Activated T-cell treated with anti-CD3 and anti-CD28 coated beads, Interleukin-2, amount 50 U/mL, for 4 hours (primary cell): ENCODE data around the gene DOK7. TPM values are rescaled to one million over a fixed set of nuclear protein-coding genes. Genes with fewer than 3 reads are reported as not detected.
"Not testable (repeated sequence)": the region's sequence is repeated elsewhere in the genome, so short reads cannot be mapped to it uniquely, and the experiment has no call there.

ENCODE experiments used
- ATAC-seq, 2 donors: fragments of 200-7000 bp; cut with Tn5 transposase; one replicate each; pipeline ENCODE4 v1.10.0; 2021
- DNase-seq: peaks from one replicate; pipeline ENCODE4 v3.0.0-alpha.2; 2020
- H3K27me3 Mint-ChIP-seq: one replicate; pipeline ENCODE4 v1.8.0; 2021; ENCODE audit warnings: low read depth, mixed read lengths
- H3K36me3 Mint-ChIP-seq: one replicate; pipeline ENCODE4 v1.8.0; 2022; ENCODE audit warnings: mixed read lengths; ENCODE audit not compliant: insufficient read depth
- H3K4me1 Mint-ChIP-seq: one replicate; pipeline ENCODE4 v1.8.0; 2021; ENCODE audit warnings: low read depth, mixed read lengths
- H3K4me3 Mint-ChIP-seq: one replicate; pipeline ENCODE4 v1.8.0; 2021; ENCODE audit warnings: mild to moderate bottlenecking, moderate library complexity, mixed read lengths
- H3K9me3 Mint-ChIP-seq: one replicate; pipeline ENCODE4 v1.8.0; 2021; ENCODE audit warnings: mixed read lengths
- total RNA-seq, 3 donors: library from RNA; stranded (reverse); gene quantifications; one replicate each; pipeline ENCODE4 v1.2.1, GENCODE V29; 2021

Gene DOK7
- total RNA-seq, 3 donors from 2014 or later: not detected

DNA sequence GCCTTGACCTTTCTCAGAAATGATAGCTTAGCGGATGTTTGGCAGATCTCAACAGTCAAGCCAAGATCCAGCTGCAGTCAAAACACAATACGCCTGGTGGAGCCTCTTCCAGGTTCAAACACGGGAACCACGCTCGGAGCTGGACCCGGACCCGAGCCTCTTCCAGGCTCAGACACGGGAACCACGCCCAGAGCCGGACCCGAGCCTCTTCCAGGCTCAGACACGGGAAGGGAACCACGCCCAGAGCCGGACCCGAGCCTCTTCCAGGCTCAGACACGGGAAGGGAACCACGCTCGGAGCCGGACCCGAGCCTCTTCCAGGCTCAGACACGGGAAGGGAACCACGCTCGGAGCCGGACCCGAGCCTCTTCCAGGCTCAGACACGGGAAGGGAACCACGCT, 48.5 kb downstream of the DOK7 start:
- not testable (repeated sequence) for ATAC-seq, H3K9me3 Mint-ChIP-seq, H3K4me3 Mint-ChIP-seq, H3K4me1 Mint-ChIP-seq, DNase-seq, H3K27me3 Mint-ChIP-seq
- peaks cover 58% of the 10 kb centered on the region for H3K36me3 Mint-ChIP-seq

DNA sequence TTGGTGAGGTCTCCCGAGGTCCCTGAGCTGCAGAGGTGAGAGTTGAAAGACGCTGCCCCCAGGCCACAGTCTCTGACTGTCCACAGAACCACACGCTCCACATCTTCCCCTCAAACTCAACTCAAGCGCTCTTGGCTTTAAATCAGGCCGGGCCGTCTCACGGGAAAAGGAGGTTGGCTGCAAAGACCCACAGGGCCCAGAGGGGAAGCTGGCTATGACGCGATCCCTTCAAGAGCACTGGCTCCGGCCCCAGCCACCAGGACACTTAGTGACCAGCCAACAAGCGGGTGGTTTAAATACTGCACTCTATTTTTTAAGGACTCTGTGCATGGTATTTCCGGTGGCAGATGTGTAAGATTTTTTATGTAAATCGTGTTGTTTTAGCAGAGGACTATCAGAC, 49.2 kb downstream of the DOK7 start:
- ATAC-seq (no peak), DNase-seq (no peak)
- no peaks in the 10 kb centered on the region for H3K4me1 Mint-ChIP-seq
- H3K4me3 Mint-ChIP-seq: no peak overlapping the region
- no peaks in the 10 kb centered on the region for H3K27me3 Mint-ChIP-seq
- peaks cover 56% of the 10 kb centered on the region for H3K36me3 Mint-ChIP-seq
- no peaks in the 10 kb centered on the region for H3K9me3 Mint-ChIP-seq

DNA sequence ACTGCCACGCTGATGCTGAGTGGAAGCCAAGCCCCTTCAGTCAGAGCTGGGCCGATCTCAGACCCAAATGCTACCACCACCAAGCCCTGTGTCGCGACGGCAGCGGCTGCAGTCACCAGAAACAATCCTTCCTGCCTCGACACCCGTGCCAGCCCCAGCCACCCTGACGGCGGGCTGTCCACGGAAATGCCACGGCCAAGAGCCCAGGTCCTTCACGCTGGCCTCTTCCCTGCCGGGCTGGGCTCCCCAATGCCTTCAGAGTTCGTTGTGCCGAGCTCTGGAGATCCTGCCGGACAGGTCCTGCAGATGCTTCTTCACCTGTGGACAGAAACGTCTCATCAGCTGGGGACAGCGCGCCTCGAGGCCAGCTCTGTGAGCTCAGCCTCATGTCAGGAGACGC, 49.6 kb downstream of the DOK7 start:
- ATAC-seq: no peak

DNA sequence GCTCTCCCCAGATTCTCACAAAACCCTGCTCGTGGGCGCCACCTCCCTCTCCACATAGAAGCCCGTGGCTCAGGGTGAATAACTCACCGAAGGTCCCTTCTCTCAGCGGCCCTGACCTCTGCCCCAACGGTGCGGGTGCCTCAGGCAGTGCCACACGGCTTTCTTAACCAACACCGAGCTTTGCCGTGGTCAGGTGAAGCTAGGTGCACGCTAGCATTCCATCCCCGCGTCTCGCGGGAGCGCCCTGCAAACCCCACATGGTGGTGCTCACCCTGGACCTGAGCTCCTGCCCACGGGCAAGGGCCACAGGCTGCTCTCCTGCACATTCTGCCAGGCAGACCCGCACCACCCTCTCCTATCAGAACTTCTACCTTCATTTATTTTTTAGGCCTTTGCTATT, 50.7 kb downstream of the DOK7 start:
- peaks cover 49% of the 10 kb centered on the region for H3K36me3 Mint-ChIP-seq
- H3K4me3 Mint-ChIP-seq: no peak overlapping the region
- no peaks in the 10 kb centered on the region for H3K4me1 Mint-ChIP-seq
- no peaks in the 10 kb centered on the region for H3K27me3 Mint-ChIP-seq
- no peaks in the 10 kb centered on the region for H3K9me3 Mint-ChIP-seq
- ATAC-seq (no peak), DNase-seq (no peak)

More for the DNA sequence above, 49.6 kb downstream of the DOK7 start:
- Mint-ChIP-seq H3K36me3 (peaks cover 54% of the 10 kb centered on the region), H3K27me3 (no peaks in the 10 kb centered on the region), H3K9me3 (no peaks in the 10 kb centered on the region), H3K4me3 (no peak overlapping the region), H3K4me1 (no peaks in the 10 kb centered on the region)
- DNase-seq: no peak

- Mint-ChIP-seq H3K36me3 (peaks cover 47% of the 10 kb centered on the region), H3K4me3 (no peak overlapping the region), H3K27me3 (no peaks in the 10 kb centered on the region), H3K4me1 (no peaks in the 10 kb centered on the region), H3K9me3 (no peaks in the 10 kb centered on the region)
- ATAC-seq (no peak), DNase-seq (no peak)
Observed at GRCh38 chr4:3514221-3514780, 51.2 kb downstream of the DOK7 start.

DNA sequence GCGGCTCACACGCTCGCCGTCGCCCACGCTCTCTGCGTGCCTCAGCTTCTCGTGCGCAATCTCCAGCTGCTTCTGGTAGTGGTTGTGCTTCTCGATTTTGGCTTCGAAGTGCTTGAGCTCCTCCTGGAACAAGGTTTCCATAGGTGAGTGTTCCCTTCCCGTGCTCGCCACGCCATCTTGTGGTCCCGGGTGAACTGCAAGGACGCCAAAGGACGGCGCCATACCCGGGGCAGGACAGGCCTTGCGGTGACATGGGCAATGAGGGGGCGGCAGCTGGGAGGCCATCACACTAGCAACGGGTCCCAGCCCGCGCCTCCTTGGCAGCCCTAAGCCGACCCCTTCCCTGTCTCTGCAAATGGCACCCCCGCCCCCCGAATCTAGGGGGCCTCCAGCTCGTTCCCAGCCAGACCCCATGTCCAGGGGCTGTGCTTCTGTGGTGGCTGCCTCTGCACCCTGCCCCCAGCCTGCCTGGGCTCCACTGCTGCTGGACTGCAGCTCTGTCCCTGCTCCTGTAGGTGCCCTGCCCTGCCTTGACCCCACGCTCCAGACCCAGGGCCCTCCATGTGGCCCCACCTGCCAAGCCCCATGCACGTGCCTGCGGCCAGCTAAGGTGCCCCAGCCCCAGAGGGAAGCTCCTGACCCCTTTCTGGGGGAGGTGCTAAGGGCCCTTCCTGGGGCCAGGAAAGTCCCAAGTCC, 51.8 kb downstream of the DOK7 start:
- no peak overlapping the region for H3K4me3 Mint-ChIP-seq
- ATAC-seq (no peak), DNase-seq (no peak)
- no peaks in the 10 kb centered on the region for H3K9me3 Mint-ChIP-seq
- peaks cover 47% of the 10 kb centered on the region for H3K36me3 Mint-ChIP-seq
- no peaks in the 10 kb centered on the region for H3K27me3 Mint-ChIP-seq
- H3K4me1 Mint-ChIP-seq: no peaks in the 10 kb centered on the region

- Mint-ChIP-seq H3K36me3 (peaks cover 43% of the 10 kb centered on the region), H3K27me3 (no peaks in the 10 kb centered on the region), H3K4me3 (no peak overlapping the region), H3K9me3 (no peaks in the 10 kb centered on the region), H3K4me1 (no peaks in the 10 kb centered on the region)
- no peak for ATAC-seq
- no peak for DNase-seq
Observed at GRCh38 chr4:3515646-3516045, 52.5 kb downstream of the DOK7 start.

- DNase-seq: no peak
- Mint-ChIP-seq H3K4me3 (no peak overlapping the region), H3K9me3 (no peaks in the 10 kb centered on the region), H3K27me3 (no peaks in the 10 kb centered on the region), H3K4me1 (no peaks in the 10 kb centered on the region), H3K36me3 (peaks cover 39% of the 10 kb centered on the region)
- ATAC-seq: no peak
Observed at GRCh38 chr4:3516061-3516835, 53.1 kb downstream of the DOK7 start.

- Mint-ChIP-seq H3K27me3 (no peaks in the 10 kb centered on the region), H3K9me3 (no peaks in the 10 kb centered on the region), H3K4me3 (no peak overlapping the region), H3K36me3 (peaks cover 40% of the 10 kb centered on the region), H3K4me1 (no peaks in the 10 kb centered on the region)
- ATAC-seq: no peak
- DNase-seq: no peak
Observed at GRCh38 chr4:3516836-3517730, 54.0 kb downstream of the DOK7 start.

DNA sequence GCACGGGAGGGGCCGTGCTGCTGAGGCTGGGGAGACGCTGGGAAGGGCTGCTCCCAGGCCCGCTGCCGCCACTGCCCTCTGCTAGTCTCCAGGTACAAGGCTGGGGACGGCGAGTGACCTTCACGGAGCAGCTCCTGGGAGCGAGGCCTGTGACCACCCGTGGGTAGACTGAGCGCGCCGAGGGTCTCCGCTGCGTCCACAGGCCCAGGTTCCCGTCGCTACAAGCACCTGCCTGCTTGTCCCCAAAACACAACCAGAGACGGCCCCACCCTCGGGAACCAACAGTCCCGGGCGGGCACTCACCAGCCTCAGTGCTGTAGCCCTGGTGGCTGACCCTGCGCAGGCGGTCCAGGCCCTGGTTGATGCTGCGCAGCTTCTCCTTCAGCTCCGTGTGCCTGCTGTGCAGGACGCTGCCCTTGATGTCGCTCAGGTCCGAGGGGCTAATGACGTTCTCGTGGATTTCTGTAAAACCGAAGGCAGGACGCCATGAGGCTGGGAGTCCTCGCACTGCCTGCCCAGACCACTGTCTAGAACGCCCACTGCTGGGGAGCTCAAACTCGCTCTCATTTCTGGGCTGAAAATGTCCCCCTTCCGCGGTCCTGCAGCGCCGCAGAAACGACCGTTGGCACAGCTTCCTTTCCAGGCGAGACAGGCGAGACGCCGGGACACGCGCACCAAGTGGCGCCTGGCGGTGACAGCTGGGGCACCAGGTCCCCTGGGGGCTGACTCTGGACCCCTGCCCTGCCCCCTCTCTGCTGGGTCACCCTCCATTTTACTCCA, 54.8 kb downstream of the DOK7 start:
- DNase-seq: no peak
- H3K4me3 Mint-ChIP-seq: no peak overlapping the region
- ATAC-seq: no peak
- no peaks in the 10 kb centered on the region for H3K9me3 Mint-ChIP-seq
- H3K4me1 Mint-ChIP-seq: no peaks in the 10 kb centered on the region
- H3K27me3 Mint-ChIP-seq: no peaks in the 10 kb centered on the region
- H3K36me3 Mint-ChIP-seq: peaks cover 31% of the 10 kb centered on the region

- no peak overlapping the region for H3K4me3 Mint-ChIP-seq
- no peak for DNase-seq
- peaks cover 28% of the 10 kb centered on the region for H3K36me3 Mint-ChIP-seq
- no peaks in the 10 kb centered on the region for H3K27me3 Mint-ChIP-seq
- H3K4me1 Mint-ChIP-seq: no peaks in the 10 kb centered on the region
- no peaks in the 10 kb centered on the region for H3K9me3 Mint-ChIP-seq
- ATAC-seq: no peak
Observed at GRCh38 chr4:3518511-3518880, 55.4 kb downstream of the DOK7 start.

DNA sequence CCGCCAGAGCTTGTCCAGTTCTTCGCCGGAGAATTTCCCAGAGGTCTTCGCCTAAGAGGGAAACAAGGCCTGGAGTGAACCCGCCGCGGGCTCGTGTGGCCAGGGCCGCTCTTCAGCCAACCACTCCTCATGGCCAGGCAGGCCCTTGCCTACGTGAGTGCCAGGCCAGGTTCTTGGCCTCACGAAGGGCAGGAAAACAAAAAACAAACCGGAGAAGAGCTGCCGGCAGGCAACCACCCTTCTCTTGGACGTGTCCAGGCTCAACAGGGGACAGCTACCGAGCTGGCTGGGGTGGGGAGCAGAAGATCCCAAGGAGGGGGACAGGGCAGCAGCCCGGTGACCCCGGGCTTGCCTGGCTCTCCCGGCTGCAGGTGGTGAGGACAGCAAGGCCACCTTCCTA, 55.8 kb downstream of the DOK7 start:
- Mint-ChIP-seq H3K27me3 (no peaks in the 10 kb centered on the region), H3K36me3 (peaks cover 24% of the 10 kb centered on the region), H3K9me3 (no peaks in the 10 kb centered on the region), H3K4me3 (no peak overlapping the region), H3K4me1 (no peaks in the 10 kb centered on the region)
- DNase-seq: no peak
- ATAC-seq: no peak

DNA sequence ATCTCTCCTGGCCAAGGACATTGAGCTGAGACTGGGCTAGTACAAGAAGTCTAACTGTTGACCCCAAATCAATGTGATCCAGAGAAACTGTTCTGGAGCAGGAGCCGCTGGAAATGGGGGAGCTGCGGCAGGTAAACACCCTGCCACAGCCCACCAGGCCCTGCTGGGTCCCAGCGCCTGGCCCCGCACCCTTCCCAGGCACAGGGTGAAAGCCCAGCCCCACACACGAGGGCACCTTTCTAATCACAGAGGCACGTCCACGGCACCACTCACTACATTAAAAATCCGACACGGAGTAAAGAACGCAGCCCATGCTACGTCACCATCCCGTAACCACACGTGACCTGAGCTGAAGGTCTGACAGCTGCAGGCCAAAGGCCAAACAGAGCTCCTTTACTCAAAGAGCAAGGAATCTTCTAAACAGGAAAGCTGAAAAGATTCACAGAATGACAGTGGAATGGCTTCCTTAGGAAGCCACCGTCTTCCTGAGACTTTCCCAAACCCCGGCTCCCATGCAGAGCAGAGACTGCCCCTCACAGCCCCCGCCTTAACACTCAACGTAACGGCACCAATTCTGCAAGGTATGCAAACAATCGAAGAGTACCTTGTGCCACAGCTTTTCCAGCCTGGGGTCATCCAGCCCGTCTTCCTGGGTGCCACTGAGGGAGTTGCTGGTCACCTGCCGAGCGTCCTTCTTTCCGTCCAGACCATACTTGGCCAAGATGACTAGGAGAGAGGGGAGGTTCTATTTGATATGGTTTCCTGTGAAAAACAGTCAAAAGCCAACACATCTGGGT, 56.6 kb downstream of the DOK7 start:
- ATAC-seq (no peak), DNase-seq (no peak)
- H3K4me3 Mint-ChIP-seq: no peak overlapping the region
- H3K9me3 Mint-ChIP-seq: no peaks in the 10 kb centered on the region
- H3K27me3 Mint-ChIP-seq: no peaks in the 10 kb centered on the region
- H3K4me1 Mint-ChIP-seq: no peaks in the 10 kb centered on the region
- peaks cover 28% of the 10 kb centered on the region for H3K36me3 Mint-ChIP-seq
